PC-9 (cell line): ENCODE measurements around the gene SCAF1.

Experiments
- CTCF ChIP-seq: fragments of 200-600 bp; sonication (generic); conservative IDR thresholded peaks from 2 replicates; pipeline ENCODE4 v1.6.1; 2017; ENCODE audit warnings: mixed run types, antibody characterized with exemption, mild to moderate bottlenecking, moderate library complexity
- EZH2 ChIP-seq: fragments of 200-600 bp; sonication (generic); IDR thresholded peaks from 2 replicates; pipeline ENCODE4 v1.8.0; 2017; ENCODE audit warnings: antibody characterized with exemption, low read depth

GRCh38 chr19:49666120-49666444, 24.1 kb downstream of the SCAF1 start:
- no peak for TF ChIP-seq CTCF
- no peak for TF ChIP-seq EZH2
